ENCODE data around the gene PPP1R13B. TPM values are rescaled to one million over a fixed set of nuclear protein-coding genes. Genes with fewer than 3 reads are reported as not detected.

Gene PPP1R13B
- total RNA-seq, 1 donor: 7.3 TPM

GRCh38 chr14:103838117-103838516 lies 9.3 kb downstream of the PPP1R13B start:
- DNase-seq (ENCODE audit: low read depth): no peak
- TF ChIP-seq CTCF (IDR thresholded peaks at IDR 0.05; ENCODE audit: insufficient read depth, low read depth, low read length): no peak
- H3K4me3 ChIP-seq (ENCODE audit: low read depth, low read length): no peak overlapping the region

GRCh38 chr14:103836976-103837725 lies 10.2 kb downstream of the PPP1R13B start:
- DNase-seq (ENCODE audit: low read depth): no peak
- no peak overlapping the region for H3K4me3 ChIP-seq (ENCODE audit: low read depth, low read length)
- no peak for TF ChIP-seq CTCF (IDR thresholded peaks at IDR 0.05; ENCODE audit: insufficient read depth, low read depth, low read length)

- DNase-seq (ENCODE audit: low read depth): no peak
- no peak for TF ChIP-seq CTCF (IDR thresholded peaks at IDR 0.05; ENCODE audit: insufficient read depth, low read depth, low read length)
- H3K4me3 ChIP-seq (ENCODE audit: low read depth, low read length): no peak overlapping the region
Measured at GRCh38 chr14:103834956-103835355, 12.4 kb downstream of the PPP1R13B start.

- no peak for TF ChIP-seq CTCF (IDR thresholded peaks at IDR 0.05; ENCODE audit: insufficient read depth, low read depth, low read length)
- H3K4me3 ChIP-seq (ENCODE audit: low read depth, low read length): no peak overlapping the region
- DNase-seq (ENCODE audit: low read depth): no peak
Measured at GRCh38 chr14:103833711-103834110, 13.7 kb downstream of the PPP1R13B start.

GRCh38 chr14:103832046-103832445 lies 15.3 kb downstream of the PPP1R13B start:
- peak; percentile 42 for DNase-seq (ENCODE audit: low read depth)
- H3K4me3 ChIP-seq (ENCODE audit: low read depth, low read length): no peak overlapping the region
- no peak for TF ChIP-seq CTCF (IDR thresholded peaks at IDR 0.05; ENCODE audit: insufficient read depth, low read depth, low read length)

- TF ChIP-seq CTCF (IDR thresholded peaks at IDR 0.05; ENCODE audit: insufficient read depth, low read depth, low read length): no peak
- no peak for DNase-seq (ENCODE audit: low read depth)
- no peak overlapping the region for H3K4me3 ChIP-seq (ENCODE audit: low read depth, low read length)
Measured at GRCh38 chr14:103830511-103831270, 16.7 kb downstream of the PPP1R13B start.
